NCI-H1048 (cell line): Measurements from ENCODE around the gene TOMM40L.
A peak's percentile ranks its signal among the peaks of the same experiment; 100 is the strongest.

Experiments used
- DNase-seq: peaks from one replicate; lab custom pipeline; 2025; lab: John Stamatoyannopoulos, UW

Gene TOMM40L

GRCh38 chr1:161197560-161198193 lies 28.2 kb upstream of the TOMM40L start:
- no peak for DNase-seq

- no peak for DNase-seq
Observed at GRCh38 chr1:161198194-161198896, 27.5 kb upstream of the TOMM40L start.

GRCh38 chr1:161198897-161199431 lies 26.9 kb upstream of the TOMM40L start, which contains the start of gene ADAMTS4:
Gene ADAMTS4 (minus strand): TSS chr1:161199054. CDS start chr1:161198627, 427 bp downstream.
- DNase-seq = no peak

GRCh38 chr1:161199506-161200139 lies 26.2 kb upstream of the TOMM40L start:
- no peak for DNase-seq

GRCh38 chr1:161200421-161200991 lies 25.4 kb upstream of the TOMM40L start:
- no peak for DNase-seq

- no peak for DNase-seq
Observed at GRCh38 chr1:161200992-161201835, 24.6 kb upstream of the TOMM40L start.

- peak; percentile 99 for DNase-seq
Observed at GRCh38 chr1:161201836-161202712, 23.8 kb upstream of the TOMM40L start, which contains the start of gene NDUFS2. Gene NDUFS2 (plus strand): TSS chr1:161202367. CDS start chr1:161202386, 19 bp downstream.

GRCh38 chr1:161206411-161207140 lies 19.3 kb upstream of the TOMM40L start:
- no peak for DNase-seq

GRCh38 chr1:161207173-161207572 lies 18.7 kb upstream of the TOMM40L start:
- DNase-seq = no peak

GRCh38 chr1:161209790-161210409 lies 16.0 kb upstream of the TOMM40L start:
- DNase-seq = peak; percentile 39

GRCh38 chr1:161214369-161214768 lies 11.5 kb upstream of the TOMM40L start:
- no peak for DNase-seq

- DNase-seq = no peak
Observed at GRCh38 chr1:161215076-161215475, 10.8 kb upstream of the TOMM40L start, which contains the start of gene FCER1G. Gene FCER1G (plus strand): TSS chr1:161215295. CDS start chr1:161215322, 27 bp downstream.

GRCh38 chr1:161216945-161217712 lies 8.7 kb upstream of the TOMM40L start:
- no peak for DNase-seq

- DNase-seq = no peak
Observed at GRCh38 chr1:161217831-161218230, 8.0 kb upstream of the TOMM40L start.

GRCh38 chr1:161218301-161219077 lies 7.4 kb upstream of the TOMM40L start:
- no peak for DNase-seq

- DNase-seq = no peak
Observed at GRCh38 chr1:161219078-161219892, 6.6 kb upstream of the TOMM40L start.

- no peak for DNase-seq
Observed at GRCh38 chr1:161220002-161220401, 5.9 kb upstream of the TOMM40L start.
